ENCODE data around the gene CLDN20.

DNA sequence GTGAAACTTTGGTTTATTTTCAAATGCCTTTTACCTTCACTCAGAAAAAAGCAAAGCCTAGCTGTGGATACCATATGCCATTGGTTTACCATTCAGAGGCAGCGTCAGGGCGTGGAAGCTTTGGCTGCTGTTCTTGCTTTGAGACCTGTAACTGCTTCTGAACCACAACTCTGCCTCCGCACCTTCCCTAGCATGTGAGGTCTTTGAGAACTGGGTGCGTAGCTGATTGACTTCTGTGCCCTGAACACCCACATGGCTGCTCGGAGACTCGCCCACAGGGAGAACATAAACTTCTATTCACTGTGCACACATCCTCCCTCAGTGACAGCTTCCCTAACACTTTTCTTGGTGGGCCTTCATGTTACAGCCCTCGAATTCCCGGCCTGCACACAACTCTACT is 11.2 kb upstream of the CLDN20 start:
- TF ChIP-seq, protein P1, sequence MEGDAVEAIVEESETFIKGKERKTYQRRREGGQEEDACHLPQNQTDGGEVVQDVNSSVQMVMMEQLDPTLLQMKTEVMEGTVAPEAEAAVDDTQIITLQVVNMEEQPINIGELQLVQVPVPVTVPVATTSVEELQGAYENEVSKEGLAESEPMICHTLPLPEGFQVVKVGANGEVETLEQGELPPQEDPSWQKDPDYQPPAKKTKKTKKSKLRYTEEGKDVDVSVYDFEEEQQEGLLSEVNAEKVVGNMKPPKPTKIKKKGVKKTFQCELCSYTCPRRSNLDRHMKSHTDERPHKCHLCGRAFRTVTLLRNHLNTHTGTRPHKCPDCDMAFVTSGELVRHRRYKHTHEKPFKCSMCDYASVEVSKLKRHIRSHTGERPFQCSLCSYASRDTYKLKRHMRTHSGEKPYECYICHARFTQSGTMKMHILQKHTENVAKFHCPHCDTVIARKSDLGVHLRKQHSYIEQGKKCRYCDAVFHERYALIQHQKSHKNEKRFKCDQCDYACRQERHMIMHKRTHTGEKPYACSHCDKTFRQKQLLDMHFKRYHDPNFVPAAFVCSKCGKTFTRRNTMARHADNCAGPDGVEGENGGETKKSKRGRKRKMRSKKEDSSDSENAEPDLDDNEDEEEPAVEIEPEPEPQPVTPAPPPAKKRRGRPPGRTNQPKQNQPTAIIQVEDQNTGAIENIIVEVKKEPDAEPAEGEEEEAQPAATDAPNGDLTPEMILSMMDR (IDR thresholded peaks at IDR 0.05), result no peak
- no peak for TF ChIP-seq POLR2A (IDR thresholded peaks at IDR 0.05)
